SIG-M5 treated with dmso at 0.1 percent for 504 hours (cell line): ENCODE results near the gene UBA6.
"Not testable (repeated sequence)": the region's sequence is repeated elsewhere in the genome, so short reads cannot be mapped to it uniquely, and the experiment has no call there.

ENCODE experiments used
- DNase-seq: peaks from one replicate; lab custom pipeline; 2025; ENCODE audit not compliant: unreplicated experiment; lab: John Stamatoyannopoulos, UW

UBA6 gene

GRCh38 chr4:67674098-67674497 lies 26.9 kb downstream of the UBA6 start:
- DNase-seq, result no peak

GRCh38 chr4:67668315-67668714 lies 32.6 kb downstream of the UBA6 start:
- DNase-seq, result no peak

GRCh38 chr4:67660418-67660817 lies 40.5 kb downstream of the UBA6 start:
- DNase-seq, result no peak

GRCh38 chr4:67659065-67659464 lies 41.9 kb downstream of the UBA6 start:
- DNase-seq, result no peak

GRCh38 chr4:67658302-67658701 lies 42.7 kb downstream of the UBA6 start:
- DNase-seq, result no peak

GRCh38 chr4:67651536-67651935 lies 49.4 kb downstream of the UBA6 start:
- no peak for DNase-seq

- DNase-seq, result no peak
Measured at GRCh38 chr4:67638136-67638535, 62.8 kb downstream of the UBA6 start.

GRCh38 chr4:67636978-67637377 lies 64.0 kb downstream of the UBA6 start:
- not testable (repeated sequence) for DNase-seq

- DNase-seq, result no peak
Measured at GRCh38 chr4:67635331-67635730, 65.6 kb downstream of the UBA6 start.

GRCh38 chr4:67634741-67635140 lies 66.2 kb downstream of the UBA6 start:
- no peak for DNase-seq

- DNase-seq, result peak; percentile 21
Measured at GRCh38 chr4:67632492-67632891, 68.5 kb downstream of the UBA6 start.

- DNase-seq, result no peak
Measured at GRCh38 chr4:67624939-67625338, 76.0 kb downstream of the UBA6 start.

GRCh38 chr4:67616478-67616877 lies 84.5 kb downstream of the UBA6 start:
- DNase-seq, result no peak

GRCh38 chr4:67615119-67615518 lies 85.8 kb downstream of the UBA6 start:
- peak; percentile 10 for DNase-seq

GRCh38 chr4:67614186-67614585 lies 86.8 kb downstream of the UBA6 start:
- no peak for DNase-seq

- no peak for DNase-seq
Measured at GRCh38 chr4:67608027-67608426, 92.9 kb downstream of the UBA6 start.

- DNase-seq, result no peak
Measured at GRCh38 chr4:67604749-67605148, 96.2 kb downstream of the UBA6 start.

GRCh38 chr4:67604029-67604381 lies 97.0 kb downstream of the UBA6 start:
- DNase-seq, result no peak

- no peak for DNase-seq
Measured at GRCh38 chr4:67603310-67604028, 97.5 kb downstream of the UBA6 start.

GRCh38 chr4:67593741-67594175 lies 107.2 kb downstream of the UBA6 start:
- DNase-seq, result no peak

GRCh38 chr4:67587156-67587555 lies 113.8 kb downstream of the UBA6 start:
- no peak for DNase-seq

- DNase-seq, result no peak
Measured at GRCh38 chr4:67584496-67584895, 116.5 kb downstream of the UBA6 start.

- no peak for DNase-seq
Measured at GRCh38 chr4:67581913-67582312, 119.0 kb downstream of the UBA6 start.
